ENCODE data around the gene PINLYP. TPM values are rescaled to one million over a fixed set of nuclear protein-coding genes. Genes with fewer than 3 reads are reported as not detected.
"Not testable (repeated sequence)": the region's sequence is repeated elsewhere in the genome, so short reads cannot be mapped to it uniquely, and the experiment has no call there.

The PINLYP gene
- total RNA-seq, 2 experiments from 2014 or later = 3.7 to 4.4 TPM

- Mint-ChIP-seq H3K4me1 (peaks cover 26% of the 10 kb centered on the region), H3K36me3 (ENCODE audit: low read depth) (peaks cover 20% of the 10 kb centered on the region), H3K27ac (no peak overlapping the region), H3K4me3 (no peak overlapping the region), H3K9me3 (no peaks in the 10 kb centered on the region), H3K27me3 (no peaks in the 10 kb centered on the region)
- no peak for DNase-seq
- ChIA-PET CTCF (interaction anchor here (1.4 to 9.6 kb wide), 3 partner anchors 15 to 98 kb away, joined by 4 to 95 read pairs (median 22); partner anchors contain the start of genes IRGQ and ZNF576), POLR2A (interaction anchor here (1.3 kb wide), 1 partner anchor 10 kb away, joined by 4 read pairs; no protein-coding TSS in a partner anchor)
Measured at GRCh38 chr19:43570174-43570791, 5.3 kb upstream of the PINLYP start.

- Mint-ChIP-seq H3K27ac (no peak overlapping the region), H3K9me3 (no peaks in the 10 kb centered on the region), H3K36me3 (ENCODE audit: low read depth) (peaks cover 22% of the 10 kb centered on the region), H3K4me1 (peaks cover 39% of the 10 kb centered on the region), H3K27me3 (no peaks in the 10 kb centered on the region), H3K4me3 (no peak overlapping the region)
- CTCF ChIA-PET = interaction anchor here (5.5 to 9.6 kb wide), 2 partner anchors 17 to 23 kb away, joined by 22 to 95 read pairs; partner anchors contain the start of genes IRGQ and ZNF576
- no peak for DNase-seq
- POLR2A ChIA-PET = interaction anchor here (1.4 kb wide), 1 partner anchor 9 kb away, joined by 4 read pairs; no protein-coding TSS in a partner anchor
Measured at GRCh38 chr19:43572171-43572588, 3.4 kb upstream of the PINLYP start.

- POLR2A ChIA-PET = interaction anchor here (0.9 to 3.0 kb wide), 10 partner anchors 10 to 127 kb away, joined by 3 to 57 read pairs (median 6); partner anchors contain the start of genes IRGQ, ZNF575 and ZNF576
- H3K27me3 Mint-ChIP-seq = peaks cover 3% of the 10 kb centered on the region
- peaks cover 43% of the 10 kb centered on the region for H3K4me1 Mint-ChIP-seq
- no peak for DNase-seq
- CTCF ChIA-PET = interaction anchor here (0.6 to 9.6 kb wide), 7 partner anchors 9 to 1867 kb away, joined by 3 to 95 read pairs (median 3); partner anchors contain the start of genes IRGQ and ZNF576
- H3K4me3 Mint-ChIP-seq = peak overlapping the region; percentile 95
- H3K36me3 Mint-ChIP-seq (ENCODE audit: low read depth) = peaks cover 21% of the 10 kb centered on the region
- H3K27ac Mint-ChIP-seq = peak overlapping the region; percentile 87
- H3K9me3 Mint-ChIP-seq = no peaks in the 10 kb centered on the region
Measured at GRCh38 chr19:43574424-43575155, 1.0 kb upstream of the PINLYP start.

GRCh38 chr19:43575955-43576878 lies 616 bp downstream of the PINLYP start:
- Mint-ChIP-seq H3K4me1 (peaks cover 43% of the 10 kb centered on the region), H3K4me3 (peak overlapping the region; percentile 95), H3K27ac (peak overlapping the region; percentile 40), H3K27me3 (peaks cover 3% of the 10 kb centered on the region), H3K36me3 (ENCODE audit: low read depth) (peaks cover 13% of the 10 kb centered on the region), H3K9me3 (no peaks in the 10 kb centered on the region)
- ChIA-PET CTCF (interaction anchor here (2.0 to 9.6 kb wide), 3 partner anchors 19 to 22 kb away, joined by 5 to 95 read pairs (median 22); partner anchors contain the start of genes IRGQ and ZNF576), POLR2A (interaction anchor here (1.8 to 3.0 kb wide), 4 partner anchors 20 to 50 kb away, joined by 4 to 57 read pairs (median 9); partner anchors contain the start of genes IRGQ, ZNF575 and ZNF576)
- no peak for DNase-seq

- H3K27ac Mint-ChIP-seq = no peak overlapping the region
- DNase-seq = no peak
- H3K36me3 Mint-ChIP-seq (ENCODE audit: low read depth) = peaks cover 7% of the 10 kb centered on the region
- ChIA-PET CTCF (no interaction called here), POLR2A (interaction anchor here (1.5 kb wide), 1 partner anchor 16 kb away, joined by 5 read pairs; no protein-coding TSS in a partner anchor)
- H3K4me1 Mint-ChIP-seq = peaks cover 38% of the 10 kb centered on the region
- peaks cover 3% of the 10 kb centered on the region for H3K27me3 Mint-ChIP-seq
- H3K9me3 Mint-ChIP-seq = no peaks in the 10 kb centered on the region
- H3K4me3 Mint-ChIP-seq = peak overlapping the region; percentile 20
Measured at GRCh38 chr19:43578787-43579186, 3.2 kb downstream of the PINLYP start.

GRCh38 chr19:43581467-43581866 lies 5.9 kb downstream of the PINLYP start:
- Mint-ChIP-seq H3K36me3 (ENCODE audit: low read depth) (peaks cover 12% of the 10 kb centered on the region), H3K4me1 (peaks cover 23% of the 10 kb centered on the region), H3K27me3 (peaks cover 3% of the 10 kb centered on the region), H3K4me3 (no peak overlapping the region), H3K27ac (no peak overlapping the region), H3K9me3 (no peaks in the 10 kb centered on the region)
- no peak for DNase-seq
- ChIA-PET CTCF (no interaction called here), POLR2A (interaction anchor here (1.3 to 6.0 kb wide), 2 partner anchors 14 to 26 kb away, joined by 3 to 28 read pairs; partner anchors contain the start of genes IRGQ and ZNF576)

- Mint-ChIP-seq H3K4me3 (no peak overlapping the region), H3K36me3 (ENCODE audit: low read depth) (peaks cover 12% of the 10 kb centered on the region), H3K27me3 (peaks cover 3% of the 10 kb centered on the region), H3K4me1 (peaks cover 19% of the 10 kb centered on the region), H3K9me3 (no peaks in the 10 kb centered on the region), H3K27ac (no peak overlapping the region)
- ChIA-PET POLR2A (interaction anchor here (1.9 to 6.0 kb wide), 2 partner anchors 13 to 28 kb away, joined by 4 to 28 read pairs; partner anchors contain the start of genes IRGQ and ZNF576), CTCF (interaction anchor here (0.6 to 3.2 kb wide), 2 partner anchors 12 to 1162 kb away, joined by 3 to 22 read pairs; no protein-coding TSS in a partner anchor)
- no peak for DNase-seq
Measured at GRCh38 chr19:43582495-43582894, 6.9 kb downstream of the PINLYP start.

GRCh38 chr19:43584484-43584883 lies 8.9 kb downstream of the PINLYP start:
- H3K36me3 Mint-ChIP-seq (ENCODE audit: low read depth) = peaks cover 12% of the 10 kb centered on the region
- H3K4me3 Mint-ChIP-seq = no peak overlapping the region
- no peak for DNase-seq
- H3K4me1 Mint-ChIP-seq = peaks cover 15% of the 10 kb centered on the region
- H3K27ac Mint-ChIP-seq = peak overlapping the region; percentile 48
- H3K9me3 Mint-ChIP-seq = no peaks in the 10 kb centered on the region
- ChIA-PET CTCF (interaction anchor here (1.0 to 3.2 kb wide), 6 partner anchors 10 to 138 kb away, joined by 3 to 22 read pairs (median 4); partner anchors contain the start of genes IRGQ and ZNF576), POLR2A (interaction anchor here (1.1 to 6.0 kb wide), 3 partner anchors 10 to 30 kb away, joined by 4 to 28 read pairs (median 5); partner anchors contain the start of genes IRGQ, PINLYP, XRCC1 and ZNF576)
- H3K27me3 Mint-ChIP-seq = no peaks in the 10 kb centered on the region

GRCh38 chr19:43586346-43586745 lies 10.7 kb downstream of the PINLYP start:
- H3K27me3 Mint-ChIP-seq = no peaks in the 10 kb centered on the region
- no peaks in the 10 kb centered on the region for H3K9me3 Mint-ChIP-seq
- no peak overlapping the region for H3K4me3 Mint-ChIP-seq
- ChIA-PET CTCF (interaction anchor here (0.8 to 1.0 kb wide), 2 partner anchors 8 to 10 kb away, joined by 3 to 4 read pairs; partner anchors contain the start of genes IRGQ and ZNF576), POLR2A (no interaction called here)
- peaks cover 14% of the 10 kb centered on the region for H3K4me1 Mint-ChIP-seq
- H3K27ac Mint-ChIP-seq = no peak overlapping the region
- no peak for DNase-seq
- peaks cover 14% of the 10 kb centered on the region for H3K36me3 Mint-ChIP-seq (ENCODE audit: low read depth)

GRCh38 chr19:43587029-43587428 lies 11.4 kb downstream of the PINLYP start:
- H3K9me3 Mint-ChIP-seq, H3K27ac Mint-ChIP-seq, DNase-seq, H3K4me3 Mint-ChIP-seq, H3K27me3 Mint-ChIP-seq: not testable (repeated sequence)
- Mint-ChIP-seq H3K36me3 (ENCODE audit: low read depth) (peaks cover 14% of the 10 kb centered on the region), H3K4me1 (peaks cover 12% of the 10 kb centered on the region)
- ChIA-PET POLR2A (interaction anchor here (0.8 kb wide), 1 partner anchor 90 kb away, joined by 3 read pairs; no protein-coding TSS in a partner anchor), CTCF (interaction anchor here (0.8 to 1.0 kb wide), 2 partner anchors 8 to 9 kb away, joined by 3 to 4 read pairs; partner anchors contain the start of genes IRGQ and ZNF576)

GRCh38 chr19:43589277-43589676 lies 13.7 kb downstream of the PINLYP start:
- peaks cover 23% of the 10 kb centered on the region for H3K36me3 Mint-ChIP-seq (ENCODE audit: low read depth)
- no peak for DNase-seq
- CTCF ChIA-PET = interaction anchor here (1.6 kb wide), 1 partner anchor 34 kb away, joined by 7 read pairs; no protein-coding TSS in a partner anchor
- no peak overlapping the region for H3K27ac Mint-ChIP-seq
- H3K9me3 Mint-ChIP-seq = no peaks in the 10 kb centered on the region
- no peak overlapping the region for H3K4me3 Mint-ChIP-seq
- POLR2A ChIA-PET = no interaction called here
- peaks cover 18% of the 10 kb centered on the region for H3K4me1 Mint-ChIP-seq
- no peaks in the 10 kb centered on the region for H3K27me3 Mint-ChIP-seq

Data from activated CD4-positive, alpha-beta memory T cell treated with anti-CD3 and anti-CD28 coated beads, Interleukin-2, amount 10 ng/mL, durations not matched to agents 7 days and 5 days (primary cell).